SK-N-SH (cell line): ENCODE data around the gene SLC2A10.

Source experiments
- ELF1 ChIP-seq: IDR thresholded peaks from 2 replicates; pipeline ENCODE4 v1.4.0; 2012
- EZH2phosphoT487 ChIP-seq: fragments of 200-600 bp; sonication (generic); IDR thresholded peaks from 2 replicates; pipeline ENCODE4 v1.6.1; 2017; ENCODE audit warnings: low read depth, mixed run types, mild to moderate bottlenecking, antibody characterized with exemption, moderate library complexity, borderline replicate concordance
- JUND ChIP-seq: IDR thresholded peaks from 2 replicates; pipeline ENCODE4 v1.4.0; 2012
- POLR2AphosphoS5 ChIP-seq: IDR thresholded peaks from 2 replicates; pipeline ENCODE4 v1.6.1; 2012; ENCODE audit warnings: low read depth, low read length
- REST ChIP-seq: IDR thresholded peaks from 2 replicates; pipeline ENCODE4 v1.6.1; 2012; ENCODE audit warnings: mild to moderate bottlenecking, low read depth, low read length, moderate library complexity
- SIN3A ChIP-seq: IDR thresholded peaks from 2 replicates; pipeline ENCODE4 v1.6.1; 2012; ENCODE audit warnings: low read depth, mild to moderate bottlenecking, low read length, moderate library complexity, borderline replicate concordance
- USF1 ChIP-seq: IDR thresholded peaks from 2 replicates; pipeline ENCODE4 v1.4.0; 2012; ENCODE audit warnings: low read depth, borderline replicate concordance
- YY1 ChIP-seq: IDR thresholded peaks from 2 replicates; pipeline ENCODE4 v1.4.0; 2012; ENCODE audit warnings: low read depth, mild to moderate bottlenecking
- TF ChIP-seq, protein P1 (sequence below): fragments of 200-600 bp; sonication (generic); IDR thresholded peaks from 2 replicates; pipeline ENCODE4 v1.6.1; 2017; ENCODE audit warnings: antibody characterized with exemption, mild to moderate bottlenecking, moderate library complexity
- TF ChIP-seq, protein P2 (sequence below): fragments of 150-350 bp; IDR thresholded peaks from 2 replicates; pipeline ENCODE4 v1.6.1; 2017; ENCODE audit warnings: antibody characterized with exemption, low read length, low read depth, borderline replicate concordance

DNA sequence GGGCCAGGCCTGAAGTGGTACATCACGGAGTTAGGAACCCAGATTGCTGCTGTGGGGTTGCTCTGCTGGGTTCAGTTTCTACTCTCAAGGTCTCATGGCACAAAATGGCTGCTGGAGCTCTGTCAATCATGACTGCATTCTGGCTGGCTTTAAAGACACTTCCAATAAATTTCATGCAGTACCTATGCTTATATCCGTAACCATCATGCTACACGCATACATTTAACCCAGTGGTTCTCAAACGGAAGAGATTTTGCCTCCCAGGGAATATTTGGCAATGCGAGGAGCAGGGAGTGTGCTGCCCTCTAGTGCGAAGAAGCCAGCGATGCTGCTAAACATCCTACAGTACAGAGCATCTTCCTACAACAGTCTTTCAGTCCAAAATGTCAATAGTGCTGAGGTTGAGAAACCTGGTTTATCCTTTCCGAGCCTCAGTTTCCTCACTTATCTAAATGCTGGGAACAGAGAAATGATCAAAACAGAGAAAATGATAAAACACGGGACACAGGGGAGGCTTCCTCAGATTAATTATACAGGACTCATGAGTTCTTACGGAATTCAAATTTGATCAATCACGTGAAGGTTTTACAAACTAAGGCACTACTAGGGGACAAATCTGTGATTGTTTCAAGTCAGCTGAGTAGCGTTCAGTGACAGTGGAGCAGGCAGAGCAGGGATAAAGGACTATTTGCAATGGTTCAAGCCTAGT, 9.6 kb upstream of the SLC2A10 start:
- TF ChIP-seq ELF1 (no peak), POLR2AphosphoS5 (no peak), USF1 (no peak), JUND (no peak), EZH2phosphoT487 (no peak), REST (no peak), YY1 (no peak), SIN3A (no peak)
- TF ChIP-seq, protein P1, sequence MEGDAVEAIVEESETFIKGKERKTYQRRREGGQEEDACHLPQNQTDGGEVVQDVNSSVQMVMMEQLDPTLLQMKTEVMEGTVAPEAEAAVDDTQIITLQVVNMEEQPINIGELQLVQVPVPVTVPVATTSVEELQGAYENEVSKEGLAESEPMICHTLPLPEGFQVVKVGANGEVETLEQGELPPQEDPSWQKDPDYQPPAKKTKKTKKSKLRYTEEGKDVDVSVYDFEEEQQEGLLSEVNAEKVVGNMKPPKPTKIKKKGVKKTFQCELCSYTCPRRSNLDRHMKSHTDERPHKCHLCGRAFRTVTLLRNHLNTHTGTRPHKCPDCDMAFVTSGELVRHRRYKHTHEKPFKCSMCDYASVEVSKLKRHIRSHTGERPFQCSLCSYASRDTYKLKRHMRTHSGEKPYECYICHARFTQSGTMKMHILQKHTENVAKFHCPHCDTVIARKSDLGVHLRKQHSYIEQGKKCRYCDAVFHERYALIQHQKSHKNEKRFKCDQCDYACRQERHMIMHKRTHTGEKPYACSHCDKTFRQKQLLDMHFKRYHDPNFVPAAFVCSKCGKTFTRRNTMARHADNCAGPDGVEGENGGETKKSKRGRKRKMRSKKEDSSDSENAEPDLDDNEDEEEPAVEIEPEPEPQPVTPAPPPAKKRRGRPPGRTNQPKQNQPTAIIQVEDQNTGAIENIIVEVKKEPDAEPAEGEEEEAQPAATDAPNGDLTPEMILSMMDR: peak; percentile 59
- TF ChIP-seq, protein P2, sequence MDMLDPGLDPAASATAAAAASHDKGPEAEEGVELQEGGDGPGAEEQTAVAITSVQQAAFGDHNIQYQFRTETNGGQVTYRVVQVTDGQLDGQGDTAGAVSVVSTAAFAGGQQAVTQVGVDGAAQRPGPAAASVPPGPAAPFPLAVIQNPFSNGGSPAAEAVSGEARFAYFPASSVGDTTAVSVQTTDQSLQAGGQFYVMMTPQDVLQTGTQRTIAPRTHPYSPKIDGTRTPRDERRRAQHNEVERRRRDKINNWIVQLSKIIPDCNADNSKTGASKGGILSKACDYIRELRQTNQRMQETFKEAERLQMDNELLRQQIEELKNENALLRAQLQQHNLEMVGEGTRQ: no peak
